CMK (cell line): Measurements from ENCODE around the gene PTPRT.

Experiments used
- DNase-seq: peaks from one replicate; pipeline ENCODE4 v3.0.0-alpha.2; 2010; ENCODE audit warnings: low read depth

PTPRT gene

DNA sequence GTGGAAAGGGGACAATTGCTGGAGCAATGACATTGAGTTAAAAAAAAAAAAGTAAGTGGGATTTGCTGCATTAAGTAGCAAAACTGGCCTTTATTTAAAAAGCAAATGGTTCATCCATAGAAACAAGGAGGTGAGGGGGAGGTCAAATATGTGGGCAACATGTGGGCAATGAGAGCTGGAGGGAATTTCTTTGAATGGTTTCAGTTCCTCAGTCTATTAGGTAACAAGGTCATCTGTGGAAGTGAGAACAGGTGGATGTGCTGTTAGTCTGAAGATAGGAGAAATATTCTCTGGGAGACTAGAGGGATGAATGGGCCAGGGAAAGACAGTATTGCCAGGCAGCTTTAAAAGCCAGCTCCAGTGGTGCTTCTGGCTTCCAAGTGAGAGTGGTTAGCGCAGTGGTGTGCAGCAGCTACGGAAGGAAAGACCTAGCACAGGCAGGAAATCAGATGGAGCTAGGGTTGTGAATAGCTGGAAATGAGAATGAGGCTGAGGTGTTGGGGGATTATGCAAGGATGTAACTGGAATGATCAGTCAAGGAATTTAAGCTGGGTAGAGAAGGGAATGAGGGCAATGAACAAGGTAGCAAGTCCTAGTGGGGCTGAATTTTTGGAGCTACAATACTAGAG, 727.6 kb downstream of the PTPRT start:
- no peak for DNase-seq

DNA sequence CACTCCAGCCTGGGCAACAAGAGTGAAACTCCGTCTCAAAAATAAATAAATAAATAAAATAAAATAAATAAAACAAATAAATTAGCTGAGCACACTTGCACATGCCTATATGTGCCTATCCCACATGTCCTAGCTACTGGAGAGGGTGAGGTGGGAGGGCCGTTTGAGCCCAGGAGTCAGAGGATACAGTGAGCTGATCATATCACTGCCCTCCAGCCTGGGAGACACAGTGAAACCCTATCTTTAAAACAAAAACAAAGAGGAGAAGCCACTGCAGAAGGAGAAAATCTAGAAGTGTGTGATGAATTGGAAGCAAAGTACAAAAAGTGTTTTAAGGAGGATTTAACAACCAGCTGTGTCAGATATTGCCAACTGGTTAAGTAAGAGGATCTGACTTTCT, 728.4 kb downstream of the PTPRT start:
- no peak for DNase-seq

DNA sequence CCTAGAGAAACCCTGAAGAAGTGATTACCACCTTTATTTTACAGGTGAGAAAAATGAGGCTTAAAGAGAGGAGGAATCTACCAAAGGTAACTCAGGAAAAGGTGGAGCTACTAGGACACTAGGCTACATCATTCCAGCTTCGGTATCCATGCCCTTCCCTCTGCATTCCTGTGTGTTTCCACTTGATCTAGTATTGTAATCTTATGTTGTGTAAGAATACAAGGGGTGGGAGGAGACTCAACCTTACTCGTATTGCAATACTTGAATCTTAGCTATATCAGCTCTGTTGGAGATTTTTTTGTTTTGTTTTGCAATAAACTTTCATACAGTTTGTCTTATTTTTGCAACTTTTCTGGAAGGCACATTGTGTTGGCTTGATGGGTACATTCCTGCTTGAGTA, 742.4 kb downstream of the PTPRT start:
- DNase-seq, result no peak

DNA sequence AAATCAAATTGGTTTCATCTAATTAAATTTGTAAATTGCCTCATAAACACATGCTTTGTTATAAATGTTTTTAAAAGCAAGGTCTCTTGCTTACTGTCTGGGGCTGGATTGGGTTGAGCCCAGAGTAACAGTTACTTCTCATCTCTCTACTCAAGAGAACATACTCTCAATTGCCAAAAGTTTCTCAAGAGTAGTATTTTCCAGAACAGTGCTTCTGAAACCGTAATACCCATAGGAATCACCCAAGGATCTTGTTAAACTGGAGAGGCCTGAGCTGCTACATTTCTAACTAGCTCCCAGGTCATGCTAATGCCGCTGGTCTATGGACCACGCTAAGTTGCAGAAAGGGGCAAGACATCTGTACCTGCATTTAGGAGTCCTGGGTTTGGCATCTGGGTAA, 744.9 kb downstream of the PTPRT start:
- no peak for DNase-seq

DNA sequence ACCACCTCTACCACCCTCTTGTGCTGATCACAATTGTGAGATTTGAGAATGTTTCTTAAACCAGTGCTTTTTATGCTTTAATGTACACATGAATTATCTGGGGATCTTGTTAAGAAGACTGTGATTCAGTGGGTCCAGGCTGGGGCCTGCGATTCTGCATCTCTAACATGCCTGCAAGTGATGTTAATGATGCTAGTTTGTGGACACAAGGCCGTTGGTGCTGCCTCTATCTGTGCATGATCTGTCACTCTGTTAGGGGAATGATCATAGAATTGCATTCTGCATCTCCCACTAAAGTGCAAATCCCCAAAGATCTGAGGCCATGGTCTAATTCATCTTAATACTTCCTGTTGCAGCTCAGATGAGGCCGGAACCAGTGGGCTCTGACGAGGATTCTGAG, 746.5 kb downstream of the PTPRT start:
- DNase-seq, result no peak

DNA sequence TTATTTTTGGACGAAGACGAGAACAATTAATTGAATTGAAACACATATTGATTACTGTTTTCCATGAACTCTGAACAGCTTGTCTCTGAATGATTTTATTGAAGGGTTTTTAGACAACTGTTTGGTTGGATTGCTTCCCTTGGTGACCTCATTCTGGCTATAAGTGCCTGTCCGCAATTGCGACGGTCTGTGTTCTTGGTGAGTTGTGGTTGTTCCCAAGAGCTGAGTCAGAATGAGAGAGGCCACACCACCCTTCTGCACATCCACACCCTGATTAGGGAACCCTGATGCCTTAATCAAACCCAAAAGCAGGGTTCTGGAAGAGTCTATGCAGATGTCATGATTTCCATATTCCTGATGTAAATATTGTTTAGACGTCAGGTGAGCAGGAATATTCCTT, 747.0 kb downstream of the PTPRT start:
- DNase-seq, result no peak

DNA sequence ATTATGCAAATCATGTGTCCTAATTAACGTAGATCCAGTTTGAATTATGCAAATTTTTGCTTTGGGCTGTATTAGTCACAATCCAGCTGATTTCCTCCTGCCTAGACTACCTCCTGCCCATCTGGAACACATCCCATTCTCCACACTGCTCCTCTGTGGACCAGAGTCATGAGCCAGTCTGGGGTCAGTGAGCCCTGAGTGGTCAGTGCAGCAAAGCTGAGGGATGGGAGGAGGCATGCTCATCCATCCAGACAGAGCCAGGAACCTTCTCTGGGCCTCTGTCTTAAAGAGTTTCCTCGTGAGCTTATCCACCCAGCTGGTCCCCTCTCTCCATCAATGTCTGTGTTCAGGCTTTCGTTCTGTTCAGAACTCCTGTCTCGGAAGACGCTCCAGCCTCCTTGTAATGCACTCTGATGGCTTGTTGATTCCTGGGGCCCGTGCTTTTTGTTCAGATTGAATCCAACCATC, 747.8 kb downstream of the PTPRT start:
- no peak for DNase-seq

DNA sequence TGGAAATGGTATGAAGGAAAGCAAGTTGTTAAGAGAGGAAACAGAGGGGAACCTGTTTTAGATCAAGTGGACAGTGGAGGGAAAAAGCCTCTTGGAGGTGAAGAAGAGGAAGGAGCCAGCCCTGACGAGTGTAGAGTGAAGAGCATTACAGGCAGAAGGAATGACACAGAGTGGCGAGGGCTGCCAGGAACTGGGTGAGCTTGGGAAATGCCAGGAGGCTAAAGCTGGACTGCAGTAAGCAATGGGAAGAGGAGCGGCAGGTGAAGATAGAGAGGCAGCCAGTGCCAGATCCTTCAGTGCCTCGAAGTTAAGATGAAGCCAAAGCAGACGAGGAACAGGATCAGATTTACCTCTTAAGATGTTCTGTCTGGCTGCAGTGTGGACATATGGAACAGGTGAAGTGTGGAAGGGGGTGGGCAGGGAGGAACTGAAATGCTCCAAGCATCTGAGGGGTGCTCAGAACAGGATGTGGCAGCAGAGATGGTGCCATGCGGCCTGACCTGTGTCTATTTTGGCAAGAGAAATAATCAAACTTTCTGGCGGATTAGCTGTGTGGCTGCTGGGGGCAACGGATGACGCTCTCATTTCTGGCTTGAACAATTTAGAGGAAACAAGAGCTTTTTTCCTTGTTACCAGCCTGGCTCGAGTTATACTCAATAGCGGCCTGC, 748.4 kb downstream of the PTPRT start:
- no peak for DNase-seq

DNA sequence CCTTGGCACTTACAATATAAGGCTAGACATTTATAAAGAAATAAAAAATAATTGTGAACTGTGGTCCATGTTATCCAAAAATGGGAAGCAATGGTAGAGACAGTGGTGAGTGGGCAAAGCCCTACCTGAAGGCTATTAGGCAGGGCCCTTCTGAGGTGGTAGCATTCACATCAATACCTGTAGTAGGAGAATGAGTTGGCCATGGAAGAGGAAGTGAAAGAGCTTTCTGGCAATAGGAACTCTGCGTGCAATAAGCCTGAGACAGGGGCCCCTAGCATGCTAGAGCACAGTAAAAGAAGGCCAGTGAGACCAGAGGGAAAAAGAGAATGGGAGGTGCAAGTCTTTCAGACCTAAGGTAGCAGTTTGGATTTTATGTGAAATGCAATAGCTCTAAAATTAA, 754.5 kb downstream of the PTPRT start:
- no peak for DNase-seq

DNA sequence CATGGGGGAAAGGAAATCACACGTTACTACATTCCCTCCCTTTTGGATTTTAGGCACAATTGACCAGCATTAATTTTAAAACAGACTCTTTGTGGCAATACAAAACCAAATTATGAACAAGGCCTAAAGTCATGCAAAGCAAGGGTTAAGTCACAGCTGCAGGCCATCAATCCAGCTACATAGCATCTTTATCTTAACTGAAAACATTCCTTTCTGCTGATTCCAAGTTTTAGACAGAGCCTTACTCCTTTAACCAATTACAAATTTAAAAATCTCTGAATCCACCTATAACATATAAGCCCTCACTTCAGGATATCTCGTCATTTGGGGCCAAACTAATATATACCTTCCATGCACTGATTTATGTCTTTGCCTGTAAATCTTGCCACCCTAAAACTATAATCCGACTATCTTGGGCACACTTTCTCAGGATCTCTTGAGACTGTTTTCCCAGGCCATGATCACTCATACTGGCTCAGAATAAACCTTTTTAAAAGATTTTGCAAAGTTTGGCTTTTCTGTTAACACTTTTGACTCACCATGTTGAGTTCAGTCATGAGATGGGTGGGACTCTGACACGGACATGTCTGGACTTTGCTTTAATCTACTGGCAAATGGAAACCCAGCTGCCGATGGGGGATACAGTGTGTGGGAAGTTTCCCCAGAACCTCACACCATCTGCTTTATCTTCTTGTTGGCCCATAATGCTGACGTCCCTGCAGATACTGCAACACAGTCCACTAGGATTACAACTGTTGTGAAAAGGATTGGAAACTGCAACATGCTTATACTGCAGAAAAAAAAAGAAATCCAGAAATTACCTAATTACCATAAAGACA, 757.0 kb downstream of the PTPRT start:
- no peak for DNase-seq

DNA sequence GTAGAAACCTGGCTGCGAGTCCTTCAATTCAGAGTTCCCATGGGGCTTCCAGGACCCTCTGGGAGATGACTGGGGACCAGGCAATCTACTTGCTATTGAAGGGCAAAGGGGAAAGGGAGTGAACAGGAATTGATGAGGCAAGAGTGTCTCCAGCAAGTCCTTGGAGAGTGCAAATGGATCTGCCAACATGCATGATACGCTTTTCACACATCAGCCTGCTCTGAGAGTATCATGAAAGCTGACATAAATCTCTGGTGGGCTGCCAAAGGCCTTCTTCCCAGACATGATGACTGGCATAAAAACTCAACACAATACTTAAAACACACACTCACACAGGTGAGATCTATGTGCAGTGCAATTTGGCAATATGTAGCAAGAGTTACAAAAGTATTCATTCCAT, 759.1 kb downstream of the PTPRT start:
- no peak for DNase-seq

DNA sequence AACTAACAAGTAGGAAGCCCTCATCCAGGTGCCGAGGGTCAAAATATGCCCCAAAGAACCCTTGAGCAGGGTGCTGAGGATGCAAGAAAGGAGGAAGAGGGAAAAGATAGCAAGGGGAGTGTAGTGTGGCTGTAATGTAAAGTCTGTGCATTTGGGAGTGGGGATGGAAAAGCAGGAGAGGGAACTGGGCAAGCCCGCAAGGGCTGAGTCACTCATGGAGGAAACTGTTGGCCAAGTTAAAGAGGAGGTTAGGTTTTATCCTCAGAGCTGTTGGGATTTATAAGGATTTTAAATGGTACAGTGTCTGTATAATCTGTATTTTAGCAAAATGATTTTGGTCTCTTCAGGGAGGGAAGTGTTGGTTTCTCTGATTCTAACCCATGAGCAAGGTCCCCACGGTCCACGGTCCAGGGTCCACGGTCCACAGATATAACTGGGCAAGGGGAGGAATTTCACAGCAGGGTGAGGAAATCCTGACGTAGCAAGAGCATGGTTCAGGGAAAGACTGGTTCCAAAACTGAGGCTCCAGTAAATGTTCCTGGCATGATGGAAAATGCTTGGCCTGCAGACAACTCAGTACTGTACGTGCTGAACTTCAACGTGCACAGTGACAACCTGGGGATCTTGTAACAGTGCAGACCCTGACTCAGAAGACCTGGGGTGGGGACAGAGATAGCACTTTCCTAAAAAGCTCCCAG, 759.8 kb downstream of the PTPRT start:
- DNase-seq, result no peak

DNA sequence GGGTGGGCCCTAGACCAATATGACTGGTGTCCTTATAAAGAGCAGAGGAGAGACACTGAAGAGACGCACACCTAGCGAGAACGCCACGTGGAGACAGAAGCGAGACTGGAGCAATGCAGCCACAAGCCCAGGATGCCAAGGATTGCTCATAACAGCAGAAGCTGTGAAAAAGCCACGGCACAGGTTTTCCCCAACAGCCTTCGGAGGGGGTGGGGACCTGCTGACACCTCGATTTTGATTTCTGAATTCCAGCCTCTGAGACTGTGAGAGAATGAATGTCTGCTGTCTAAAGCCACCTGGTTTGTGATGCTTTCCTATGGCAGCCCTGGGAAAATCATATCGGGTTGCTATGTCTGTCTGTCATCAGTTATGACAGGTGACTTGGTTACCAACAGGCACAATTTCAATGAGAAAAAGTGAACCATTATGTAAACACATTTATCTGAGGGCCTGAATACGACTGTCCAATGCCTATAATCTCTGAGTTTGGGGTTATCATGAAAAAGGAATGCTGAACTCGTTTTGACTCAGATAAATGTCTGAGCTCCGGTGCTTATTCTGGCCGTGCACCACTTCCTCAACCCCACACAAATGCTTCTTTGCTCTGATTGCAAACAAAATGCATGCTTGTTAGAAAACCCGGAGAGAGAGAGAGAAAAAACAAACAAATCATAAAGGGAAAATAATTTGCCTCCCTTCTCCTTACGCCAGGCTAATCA, 769.7 kb downstream of the PTPRT start:
- DNase-seq, result no peak

DNA sequence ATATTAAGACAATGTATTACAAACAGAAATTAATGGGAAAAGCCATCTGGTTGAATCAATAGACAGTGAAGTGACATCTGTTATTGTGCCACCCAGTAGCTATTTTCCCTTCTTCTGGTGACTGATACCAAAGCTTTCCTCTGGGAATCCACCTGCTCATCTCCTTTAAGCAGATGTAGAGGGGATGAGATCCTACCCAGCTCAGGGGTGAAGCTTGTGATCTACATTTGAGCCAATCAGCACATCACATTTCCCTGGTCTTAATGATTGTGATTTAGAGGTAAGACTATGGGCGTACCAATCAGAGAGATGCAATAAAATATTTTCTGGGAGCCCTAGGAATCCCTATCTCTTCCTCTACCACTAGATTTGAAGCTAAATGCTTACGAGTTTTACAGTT, 782.9 kb downstream of the PTPRT start:
- DNase-seq, result no peak

DNA sequence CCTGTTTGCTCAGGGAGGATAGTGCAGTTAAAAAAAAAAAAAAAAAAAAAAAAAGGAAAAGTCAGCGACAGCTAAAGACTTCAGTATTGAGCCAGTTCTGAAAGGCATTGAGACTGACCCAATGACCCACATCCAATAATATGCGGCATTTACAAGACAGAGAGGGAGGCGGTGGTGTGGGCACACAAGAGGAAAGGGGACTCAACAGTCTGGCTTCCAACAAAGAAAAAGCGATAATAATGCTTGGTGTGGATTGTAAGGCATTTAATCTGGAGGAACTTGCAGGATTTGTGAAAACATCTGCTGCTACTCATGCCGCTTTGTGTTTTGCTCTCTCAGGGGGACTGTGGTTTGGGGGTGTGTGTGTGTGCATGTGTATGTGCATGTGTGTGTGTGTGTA, 787.3 kb downstream of the PTPRT start:
- no peak for DNase-seq

DNA sequence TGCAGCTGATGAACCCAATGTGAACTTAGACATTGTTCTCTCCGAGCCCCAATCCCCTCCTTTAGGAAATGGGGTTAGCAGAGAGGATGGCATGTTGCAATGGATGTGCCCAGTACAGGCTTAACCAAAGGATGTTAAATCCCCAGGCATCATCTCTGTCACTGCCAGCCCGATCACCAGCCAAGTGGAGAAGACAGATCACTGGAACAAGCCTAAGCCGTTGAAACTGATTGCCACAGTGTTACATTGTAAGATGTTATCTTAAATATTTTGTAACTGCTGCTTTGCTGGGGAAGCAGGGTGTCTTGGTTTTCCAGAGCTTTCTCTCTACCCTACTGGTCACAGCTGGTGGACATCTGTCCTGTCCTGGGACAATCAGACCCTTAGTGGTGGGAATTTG, 788.1 kb downstream of the PTPRT start:
- DNase-seq, result no peak

DNA sequence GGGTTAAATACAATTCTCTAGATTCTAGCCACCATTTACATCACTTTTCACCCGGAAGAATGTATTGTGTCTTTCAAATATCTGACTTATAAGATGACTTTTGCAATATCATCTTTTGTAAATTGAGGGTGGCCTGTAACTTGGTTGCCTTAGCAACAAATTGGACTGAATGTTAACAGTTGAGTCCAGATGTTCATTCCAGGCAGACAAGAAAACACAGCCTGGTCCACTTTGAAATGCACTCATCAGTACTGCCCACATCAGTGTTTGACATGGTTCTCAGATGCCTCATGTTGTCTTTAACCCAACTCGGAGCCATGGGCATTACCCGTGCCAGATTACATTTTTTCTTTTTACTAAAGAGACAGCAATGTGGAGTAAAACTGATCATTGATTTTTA, 789.9 kb downstream of the PTPRT start:
- DNase-seq, result no peak

DNA sequence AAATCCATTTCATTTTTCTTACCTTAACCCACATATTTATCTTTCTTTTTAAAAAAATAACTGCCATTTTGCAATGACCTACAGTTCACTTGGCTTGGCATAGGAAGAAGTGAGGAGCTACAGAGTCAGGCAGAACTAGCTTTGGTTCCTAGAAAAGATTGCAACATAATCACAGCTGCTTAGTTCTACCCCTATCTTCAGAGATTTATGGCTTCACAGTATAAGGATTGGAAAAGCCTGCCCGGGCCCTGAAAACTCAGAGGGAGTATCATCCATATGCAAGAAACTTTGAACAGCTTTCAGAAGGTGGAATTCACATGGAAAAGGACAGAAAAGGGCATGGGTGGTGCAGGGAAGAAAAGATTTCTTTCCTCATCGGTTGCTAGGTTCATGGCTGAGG, 797.3 kb downstream of the PTPRT start:
- DNase-seq, result no peak

DNA sequence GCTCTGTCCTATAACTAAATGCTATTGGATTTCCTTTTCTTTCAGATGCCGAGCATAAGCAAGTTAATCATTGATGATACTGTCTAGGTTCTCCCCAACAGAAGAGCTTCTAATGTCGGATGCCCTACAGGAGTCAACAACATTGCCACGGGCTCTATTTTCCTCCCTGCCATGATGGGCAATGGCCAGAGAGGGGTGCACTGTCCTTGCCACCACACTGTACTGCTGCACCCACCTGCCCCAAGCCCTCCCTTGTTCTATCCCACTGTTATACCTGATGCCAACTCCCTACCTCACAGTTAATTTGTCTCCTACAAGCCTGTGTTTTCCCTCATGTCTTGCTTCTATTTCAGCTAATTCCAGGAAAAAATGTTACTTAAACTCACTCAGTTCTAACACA, 797.9 kb downstream of the PTPRT start:
- DNase-seq, result no peak

DNA sequence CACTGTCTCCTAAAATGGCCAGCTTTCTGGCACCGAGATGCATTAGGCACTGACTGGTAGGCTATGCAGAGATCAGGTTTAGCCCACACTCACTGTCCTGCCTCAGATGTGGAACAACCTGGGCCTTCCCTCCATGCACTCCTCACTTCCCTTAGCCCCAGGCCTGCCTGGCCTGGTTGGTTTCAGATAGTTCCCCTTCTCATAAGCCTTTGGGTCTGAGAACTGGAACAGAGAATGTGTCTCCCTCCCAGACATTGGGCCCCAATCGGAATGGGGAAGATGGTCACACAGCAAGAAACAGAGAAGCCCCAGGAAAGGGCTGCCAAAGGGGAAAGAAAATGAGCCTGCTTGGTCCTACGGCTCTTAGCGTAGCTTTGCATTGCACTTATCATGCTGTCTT, 809.4 kb downstream of the PTPRT start:
- DNase-seq, result no peak

DNA sequence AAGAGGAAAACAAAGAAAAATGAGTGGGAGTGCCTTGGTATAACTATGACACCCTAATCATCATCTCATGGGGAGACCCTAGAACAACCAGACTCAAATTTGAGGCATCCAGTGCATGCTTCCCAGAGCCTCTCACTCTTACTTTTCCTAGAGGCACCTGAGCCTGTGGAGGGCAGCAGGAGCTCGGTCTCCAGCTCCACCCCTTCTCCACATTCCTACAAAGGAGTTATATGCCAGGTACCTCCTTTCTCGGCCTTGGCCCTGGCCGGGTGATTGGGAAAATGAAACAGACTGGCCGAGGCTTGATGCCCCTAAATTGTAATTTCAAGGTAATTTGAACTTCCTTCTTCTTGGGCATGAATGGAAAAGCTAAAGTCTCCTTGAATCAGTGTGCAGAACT, 810.3 kb downstream of the PTPRT start:
- no peak for DNase-seq

DNA sequence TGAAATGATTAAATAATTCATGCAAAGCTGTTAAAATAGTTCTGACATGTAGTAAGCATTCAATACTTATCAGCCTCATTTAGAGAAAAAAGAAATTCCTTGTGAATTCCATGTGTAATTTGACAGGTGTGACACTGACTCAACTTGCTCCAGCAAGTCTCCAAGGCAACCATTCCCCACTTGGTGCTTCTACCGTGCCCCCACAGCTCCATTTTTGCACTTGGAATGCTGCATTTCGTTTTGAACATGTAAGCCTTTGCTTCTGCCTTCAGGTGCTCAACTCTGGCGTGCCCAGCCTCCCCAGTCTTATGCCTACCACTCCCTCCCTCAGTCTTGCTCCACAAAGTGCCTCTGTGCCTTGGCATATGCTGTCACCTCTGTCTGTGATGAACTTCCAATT, 810.9 kb downstream of the PTPRT start:
- no peak for DNase-seq
